WTC11 (cell line): Measurements from ENCODE around the gene IFIT3.

Experiments used
- CREB1 ChIP-seq: sonication (generic); formaldehyde crosslinking; IDR thresholded peaks from 2 replicates; pipeline ENCODE4 v1.8.0; 2023; ENCODE audit warnings: mild to moderate bottlenecking, missing genetic modification reagents
- ZNF232 ChIP-seq: sonication (generic); formaldehyde crosslinking; IDR thresholded peaks from 2 replicates; pipeline ENCODE4 v1.8.0; 2022; ENCODE audit warnings: mild to moderate bottlenecking, missing genetic modification reagents
- TF ChIP-seq, protein P1 (sequence below): fragments of 200-600 bp; IDR thresholded peaks from 2 replicates; pipeline ENCODE4 v1.8.0; 2022; ENCODE audit warnings: antibody characterized with exemption

DNA sequence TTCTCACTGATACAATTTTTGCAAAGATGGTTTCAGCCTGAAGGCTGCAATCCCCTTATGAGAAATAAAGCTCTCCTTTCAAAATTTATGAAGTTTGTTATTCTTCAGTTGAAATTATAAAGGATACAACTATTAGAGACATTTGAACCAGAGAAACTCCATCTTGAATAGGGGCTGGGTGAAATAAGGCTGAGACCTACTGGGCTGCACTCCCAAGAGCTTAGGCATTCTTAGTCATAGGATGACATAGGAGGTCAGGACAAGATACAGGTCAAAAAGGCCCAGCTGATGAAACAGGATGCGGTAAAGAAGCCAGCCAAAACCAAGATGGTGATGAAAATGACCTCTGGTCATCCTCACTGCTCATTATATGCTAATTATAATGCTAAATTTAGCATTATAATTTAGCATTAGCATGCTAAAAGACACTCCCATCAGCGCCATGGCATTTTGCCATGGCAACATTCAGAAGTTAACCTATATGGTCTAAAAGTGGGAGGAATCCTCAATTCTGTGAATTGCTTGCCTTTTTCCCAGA, 27.7 kb downstream of the IFIT3 start:
- TF ChIP-seq, protein P1, sequence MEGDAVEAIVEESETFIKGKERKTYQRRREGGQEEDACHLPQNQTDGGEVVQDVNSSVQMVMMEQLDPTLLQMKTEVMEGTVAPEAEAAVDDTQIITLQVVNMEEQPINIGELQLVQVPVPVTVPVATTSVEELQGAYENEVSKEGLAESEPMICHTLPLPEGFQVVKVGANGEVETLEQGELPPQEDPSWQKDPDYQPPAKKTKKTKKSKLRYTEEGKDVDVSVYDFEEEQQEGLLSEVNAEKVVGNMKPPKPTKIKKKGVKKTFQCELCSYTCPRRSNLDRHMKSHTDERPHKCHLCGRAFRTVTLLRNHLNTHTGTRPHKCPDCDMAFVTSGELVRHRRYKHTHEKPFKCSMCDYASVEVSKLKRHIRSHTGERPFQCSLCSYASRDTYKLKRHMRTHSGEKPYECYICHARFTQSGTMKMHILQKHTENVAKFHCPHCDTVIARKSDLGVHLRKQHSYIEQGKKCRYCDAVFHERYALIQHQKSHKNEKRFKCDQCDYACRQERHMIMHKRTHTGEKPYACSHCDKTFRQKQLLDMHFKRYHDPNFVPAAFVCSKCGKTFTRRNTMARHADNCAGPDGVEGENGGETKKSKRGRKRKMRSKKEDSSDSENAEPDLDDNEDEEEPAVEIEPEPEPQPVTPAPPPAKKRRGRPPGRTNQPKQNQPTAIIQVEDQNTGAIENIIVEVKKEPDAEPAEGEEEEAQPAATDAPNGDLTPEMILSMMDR = no peak
- TF ChIP-seq CREB1 (CRISPR knock-in tag) (no peak), ZNF232 (CRISPR knock-in tag) (no peak)
